ENCODE results near the gene FLCN. TPM values are rescaled to one million over a fixed set of nuclear protein-coding genes. Genes with fewer than 3 reads are reported as not detected.

The FLCN gene
- total and polyA plus RNA-seq, 8 donors = 14.1 to 42.1 (median 18.0) TPM

DNA sequence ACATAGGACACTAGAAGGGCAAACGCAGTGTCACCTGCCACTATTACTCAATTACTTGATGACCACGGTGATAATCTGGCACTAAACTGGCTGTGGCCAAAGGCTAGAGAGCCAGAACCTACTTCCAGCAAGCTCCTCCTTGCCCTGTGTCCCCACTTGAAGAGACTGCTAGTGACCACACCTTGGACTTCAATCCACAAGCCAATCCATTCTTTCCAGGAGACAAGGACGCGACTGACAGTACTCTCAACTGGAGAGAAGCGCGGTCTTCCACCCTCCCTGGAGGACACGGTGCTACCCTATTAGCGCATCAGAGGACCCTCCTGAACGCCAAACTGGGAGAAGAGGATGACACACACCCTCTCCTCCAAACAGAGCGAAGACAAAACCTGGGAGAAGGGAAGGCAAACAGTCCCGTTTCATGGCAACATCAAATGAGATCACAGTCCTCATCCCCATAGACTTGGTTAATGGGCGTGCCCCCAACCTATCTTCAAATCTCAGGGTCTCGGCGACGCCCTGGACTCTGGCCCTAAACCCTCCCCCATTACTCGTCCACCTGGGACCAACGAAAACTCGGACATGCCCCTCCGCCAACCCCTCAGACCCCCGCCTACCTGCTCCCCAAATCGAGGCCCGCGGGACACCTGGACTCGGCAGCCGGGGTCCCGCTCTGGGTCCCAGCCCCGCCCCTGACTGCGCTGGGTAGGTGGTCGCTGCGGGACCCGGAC lies 508 bp downstream of the FLCN start:
- ATAC-seq (peak; percentile 7 to 29 (median 24)), FAIRE-seq (no peak), DNase-seq (peak in 1 of 6 donors; percentile 46)
- peaks cover 0 to 6% (median 0%) of the 10 kb centered on the region in 3 donors for H3K4me1 ChIP-seq
- H3K27me3 ChIP-seq = no peaks in the 10 kb centered on the region
- TF ChIP-seq CTCF (IDR thresholded peaks at IDR 0.05) = no peak
- peak overlapping the region; percentile 97 to 99 (median 98) for H3K27ac ChIP-seq
- H3K4me3 ChIP-seq = peak overlapping the region; percentile 99 to 100 (median 99)
- intact Hi-C loops (cut with DNase I) = no loop called here
- H3K36me3 ChIP-seq = peaks cover 0 to 6% (median 4%) of the 10 kb centered on the region in 3 donors
- 0 to 1% methylated on average over 24 to 31 of the region's 31 CpGs for WGBS, 2 donors
- no peaks in the 10 kb centered on the region for H3K9me3 ChIP-seq

GRCh38 chr17:17235212-17236174 lies 1.5 kb downstream of the FLCN start:
- Histone ChIP-seq H3K27me3 (no peaks in the 10 kb centered on the region), H3K4me3 (peak overlapping the region in 3 of 4 donors; percentile 99), H3K4me1 (peaks cover 0 to 6% (median 0%) of the 10 kb centered on the region in 3 donors), H3K27ac (peak overlapping the region in 3 of 4 donors; percentile 16 to 97 (median 21)), H3K36me3 (peaks cover 0 to 12% (median 12%) of the 10 kb centered on the region in 3 donors), H3K9me3 (no peaks in the 10 kb centered on the region)
- FAIRE-seq = no peak
- DNase-seq = no peak
- TF ChIP-seq CTCF (IDR thresholded peaks at IDR 0.05) = no peak
- ATAC-seq = peak in 1 of 4 donors; percentile 3
- WGBS, 2 donors = 41 to 42% methylated on average over 19 of the region's 19 CpGs
- intact Hi-C loops (cut with DNase I) = no loop called here

GRCh38 chr17:17232303-17232621 lies 4.7 kb downstream of the FLCN start:
- no peak overlapping the region for H3K27ac ChIP-seq
- WGBS, 2 donors = 74 to 77% methylated on average over 11 of the region's 11 CpGs
- H3K27me3 ChIP-seq = no peaks in the 10 kb centered on the region
- FAIRE-seq = no peak
- H3K36me3 ChIP-seq = peaks cover 0 to 29% (median 29%) of the 10 kb centered on the region in 3 donors
- no peak for TF ChIP-seq CTCF (IDR thresholded peaks at IDR 0.05)
- H3K4me1 ChIP-seq = peaks cover 0 to 6% (median 0%) of the 10 kb centered on the region in 3 donors
- intact Hi-C loops (cut with DNase I) = no loop called here
- no peak for ATAC-seq
- H3K4me3 ChIP-seq = no peak overlapping the region
- no peak for DNase-seq
- no peaks in the 10 kb centered on the region for H3K9me3 ChIP-seq

GRCh38 chr17:17231621-17232302 lies 5.2 kb downstream of the FLCN start:
- FAIRE-seq (no peak), ATAC-seq (no peak), DNase-seq (no peak)
- no peaks in the 10 kb centered on the region for H3K27me3 ChIP-seq
- WGBS, 2 donors = 79 to 81% methylated on average over 16 of the region's 16 CpGs
- intact Hi-C loops (cut with DNase I) = no loop called here
- H3K4me1 ChIP-seq = peaks cover 0 to 6% (median 0%) of the 10 kb centered on the region in 3 donors
- H3K36me3 ChIP-seq = peaks cover 4 to 34% (median 34%) of the 10 kb centered on the region in 3 donors
- no peaks in the 10 kb centered on the region for H3K9me3 ChIP-seq
- no peak for TF ChIP-seq CTCF (IDR thresholded peaks at IDR 0.05)
- no peak overlapping the region for H3K27ac ChIP-seq
- no peak overlapping the region for H3K4me3 ChIP-seq
